ENCODE results near the gene KLHL29.

KLHL29 gene

GRCh38 chr2:23518481-23519333 lies 133.7 kb downstream of the KLHL29 start:
- no peak for DNase-seq

GRCh38 chr2:23519334-23519651 lies 134.3 kb downstream of the KLHL29 start:
- peak; percentile 73 for DNase-seq

- DNase-seq, result no peak
Observed at GRCh38 chr2:23520256-23520655, 135.3 kb downstream of the KLHL29 start.

GRCh38 chr2:23521060-23521459 lies 136.1 kb downstream of the KLHL29 start:
- DNase-seq, result no peak

GRCh38 chr2:23522726-23523372 lies 137.9 kb downstream of the KLHL29 start:
- no peak for DNase-seq

- DNase-seq, result peak; percentile 60
Observed at GRCh38 chr2:23523373-23524260, 138.6 kb downstream of the KLHL29 start.

- DNase-seq, result peak; percentile 79
Observed at GRCh38 chr2:23524261-23524706, 139.3 kb downstream of the KLHL29 start.

GRCh38 chr2:23525137-23525765 lies 140.3 kb downstream of the KLHL29 start:
- DNase-seq, result no peak

- no peak for DNase-seq
Observed at GRCh38 chr2:23526114-23526513, 141.1 kb downstream of the KLHL29 start.

- no peak for DNase-seq
Observed at GRCh38 chr2:23526835-23527790, 142.1 kb downstream of the KLHL29 start.

- DNase-seq, result no peak
Observed at GRCh38 chr2:23528171-23528570, 143.2 kb downstream of the KLHL29 start.

- no peak for DNase-seq
Observed at GRCh38 chr2:23528690-23529089, 143.7 kb downstream of the KLHL29 start.

GRCh38 chr2:23529659-23530058 lies 144.7 kb downstream of the KLHL29 start:
- no peak for DNase-seq

GRCh38 chr2:23530206-23530908 lies 145.4 kb downstream of the KLHL29 start:
- no peak for DNase-seq

GRCh38 chr2:23530909-23531276 lies 145.9 kb downstream of the KLHL29 start:
- no peak for DNase-seq

GRCh38 chr2:23531280-23531679 lies 146.3 kb downstream of the KLHL29 start:
- no peak for DNase-seq

- DNase-seq, result no peak
Observed at GRCh38 chr2:23531881-23532280, 146.9 kb downstream of the KLHL29 start.

- DNase-seq, result peak; percentile 79
Observed at GRCh38 chr2:23532391-23533337, 147.7 kb downstream of the KLHL29 start.

GRCh38 chr2:23533338-23533695 lies 148.3 kb downstream of the KLHL29 start:
- no peak for DNase-seq

GRCh38 chr2:23534771-23535170 lies 149.8 kb downstream of the KLHL29 start:
- no peak for DNase-seq
